Astrocyte of the hippocampus (primary cell): ENCODE measurements around the gene SCN3B.
"Not testable (repeated sequence)": the region's sequence is repeated elsewhere in the genome, so short reads cannot be mapped to it uniquely, and the experiment has no call there.

Experiments
- DNase-seq: peaks from one replicate; pipeline ENCODE4 v3.0.0; 2011; ENCODE audit warnings: low read depth, low spot score

The SCN3B gene

DNA sequence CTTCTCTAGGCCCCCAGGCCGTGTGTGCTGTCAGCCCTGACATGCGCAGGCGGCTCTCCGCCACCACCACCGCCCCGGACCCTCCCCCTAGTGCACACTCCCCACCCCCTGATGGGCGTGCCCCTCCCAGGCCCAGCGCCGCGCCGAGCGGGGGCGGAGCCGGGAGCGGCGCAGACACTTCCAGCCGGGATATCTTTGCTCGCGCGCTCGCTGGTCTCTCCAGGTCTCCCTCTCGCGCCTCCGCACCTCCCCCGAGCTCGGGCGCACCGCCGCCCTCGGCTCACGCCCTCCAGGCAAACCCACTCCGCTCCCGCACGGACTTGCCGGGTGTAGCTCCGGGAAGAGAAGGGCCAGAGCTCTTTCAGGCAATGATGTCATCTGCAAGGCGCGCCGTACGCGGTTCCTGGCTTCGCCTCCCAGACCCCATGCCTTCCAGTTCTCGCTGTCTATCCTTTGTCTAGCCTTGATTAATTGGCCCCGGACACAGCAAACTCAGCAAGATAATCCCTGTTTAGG is at the start of gene SCN3B:
Gene SCN3B (minus strand): TSS at position 59 of the 516 bp plus-strand sequence. CDS start 823 bp downstream, outside the sequence.
- DNase-seq, result peak; percentile 89

DNA sequence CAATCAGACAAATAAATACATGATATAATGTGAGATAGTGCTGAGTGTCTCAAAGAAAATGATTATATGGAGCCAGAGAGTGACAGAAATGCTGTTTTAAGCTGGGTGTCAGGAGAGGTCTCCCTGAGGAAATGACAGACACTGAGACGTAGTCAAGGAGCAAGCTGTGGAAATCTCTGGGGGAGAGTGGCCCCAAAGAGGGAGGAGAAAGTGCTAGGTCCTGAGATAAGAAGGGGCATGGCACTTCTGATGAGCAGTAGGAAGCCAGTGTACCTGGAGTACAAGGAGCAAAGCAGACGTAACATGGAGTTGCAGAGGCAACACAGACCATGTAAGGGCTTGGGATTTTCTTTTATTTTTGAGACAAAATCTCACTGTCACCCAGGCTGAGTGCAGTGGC is 48.3 kb upstream of the SCN3B start:
- DNase-seq, result no peak

GRCh38 chr11:123702139-123702538 is 47.7 kb upstream of the SCN3B start:
- DNase-seq, result no peak

GRCh38 chr11:123700772-123701171 is 46.3 kb upstream of the SCN3B start:
- DNase-seq, result no peak

DNA sequence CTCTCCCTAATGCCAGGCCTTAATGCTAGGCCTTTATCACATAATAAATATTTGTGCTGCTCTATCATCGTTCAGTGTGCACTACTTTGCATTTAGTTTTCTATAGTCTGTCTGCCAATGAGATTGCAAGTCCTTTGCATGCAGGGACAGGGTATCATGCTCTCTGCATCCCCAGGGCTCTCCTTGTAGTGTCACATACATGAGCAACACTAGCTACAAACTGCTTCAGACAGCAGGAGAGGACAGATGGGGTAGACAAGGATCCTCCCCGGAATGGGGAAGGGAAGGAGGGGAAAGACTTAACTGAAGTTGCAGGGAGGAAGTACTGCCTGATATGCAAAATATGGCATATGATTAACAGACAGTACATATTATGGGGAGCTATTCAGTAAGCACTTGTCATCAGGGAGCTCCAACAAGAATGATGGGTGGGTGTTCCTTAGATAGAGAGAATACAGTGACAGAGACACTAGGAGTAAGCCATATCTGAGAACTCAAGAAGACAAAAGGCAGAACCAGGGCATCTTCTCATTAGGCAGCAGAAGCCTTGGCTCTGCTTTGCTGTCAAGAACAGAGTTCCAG is 44.2 kb upstream of the SCN3B start:
- DNase-seq, result no peak

- no peak for DNase-seq
Observed at GRCh38 chr11:123696183-123696582, 41.8 kb upstream of the SCN3B start.

- DNase-seq, result no peak
Observed at GRCh38 chr11:123695231-123695630, 40.8 kb upstream of the SCN3B start.

GRCh38 chr11:123694551-123694950 is 40.1 kb upstream of the SCN3B start:
- DNase-seq, result no peak

DNA sequence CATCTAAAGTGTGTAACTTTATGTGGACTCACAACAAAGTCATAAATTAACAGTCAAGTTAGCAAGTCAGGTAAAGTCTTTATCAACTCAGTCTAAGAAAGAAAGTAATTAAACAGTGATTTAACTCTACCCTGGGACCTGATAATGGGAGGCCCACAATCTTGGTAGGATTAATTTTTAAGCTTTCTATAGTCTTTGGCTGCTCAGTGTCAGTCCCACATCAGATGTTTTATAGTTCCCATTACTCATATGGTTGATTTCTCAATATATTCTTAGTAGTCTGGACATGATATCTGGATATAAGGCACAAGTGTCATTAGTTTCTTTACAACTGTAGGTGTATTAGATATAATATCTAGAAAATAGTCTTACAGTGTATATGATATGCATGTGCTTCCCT is 38.5 kb upstream of the SCN3B start:
- DNase-seq, result no peak

GRCh38 chr11:123690485-123690884 is 36.1 kb upstream of the SCN3B start:
- peak; percentile 34 for DNase-seq

GRCh38 chr11:123684601-123685000 is 30.2 kb upstream of the SCN3B start:
- no peak for DNase-seq

DNA sequence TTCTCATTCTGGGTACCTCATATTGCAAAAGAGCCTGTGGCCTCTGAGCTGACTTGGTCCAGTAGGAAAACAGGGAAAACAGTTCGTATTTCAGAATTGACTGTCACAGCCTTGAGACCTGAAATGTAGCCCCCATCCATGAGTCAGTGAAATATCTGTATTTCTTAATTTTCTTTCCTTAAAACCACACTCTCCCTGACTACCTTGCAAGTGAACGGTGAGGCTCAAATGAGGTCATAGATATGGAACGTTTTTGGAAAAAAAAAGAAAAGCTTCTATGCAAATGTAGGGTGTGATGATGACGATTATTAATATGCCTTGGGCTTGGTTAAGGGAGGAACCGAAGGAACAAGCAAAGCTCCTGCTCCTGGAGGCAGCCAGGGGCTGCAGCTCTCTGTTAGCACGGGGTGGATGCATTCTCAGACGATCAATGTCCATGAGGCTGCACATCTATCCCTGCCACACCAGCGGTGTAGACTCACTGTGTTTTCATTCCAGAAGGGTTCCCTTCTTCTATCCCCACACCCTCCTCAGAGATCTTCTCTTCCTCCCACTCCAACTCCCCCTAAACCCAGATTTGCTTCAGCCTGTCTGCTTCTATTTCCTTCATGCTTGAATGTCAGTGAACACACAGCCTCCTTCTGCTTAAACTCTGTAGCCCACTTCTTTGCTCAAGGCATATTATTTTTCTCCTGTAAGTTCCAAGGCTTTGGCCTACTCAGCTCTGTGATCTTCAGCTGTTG is 29.2 kb upstream of the SCN3B start:
- no peak for DNase-seq

- DNase-seq, result no peak
Observed at GRCh38 chr11:123682696-123683410, 28.4 kb upstream of the SCN3B start.

- no peak for DNase-seq
Observed at GRCh38 chr11:123681030-123681429, 26.6 kb upstream of the SCN3B start.

GRCh38 chr11:123678246-123678645 is 23.8 kb upstream of the SCN3B start:
- no peak for DNase-seq

DNA sequence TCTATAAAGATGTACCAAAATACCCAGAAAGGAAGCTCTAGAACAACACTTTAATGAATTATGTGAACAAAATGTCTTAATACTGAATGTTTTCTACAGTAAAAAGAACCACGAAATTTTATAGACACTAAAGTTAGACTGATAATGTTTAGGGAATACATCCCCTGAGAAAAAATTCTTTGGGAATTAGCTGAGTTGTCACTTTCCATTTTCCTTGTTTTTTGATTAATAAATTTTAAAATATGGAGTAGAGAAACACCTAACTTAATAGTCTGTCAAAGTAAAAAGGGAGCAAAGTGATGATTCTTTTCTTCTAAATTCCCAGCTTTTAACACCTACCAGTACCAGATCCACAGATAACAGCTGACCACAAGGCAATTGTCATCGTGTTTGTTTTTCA is 23.1 kb upstream of the SCN3B start:
- no peak for DNase-seq

- no peak for DNase-seq
Observed at GRCh38 chr11:123674297-123674696, 19.9 kb upstream of the SCN3B start.

DNA sequence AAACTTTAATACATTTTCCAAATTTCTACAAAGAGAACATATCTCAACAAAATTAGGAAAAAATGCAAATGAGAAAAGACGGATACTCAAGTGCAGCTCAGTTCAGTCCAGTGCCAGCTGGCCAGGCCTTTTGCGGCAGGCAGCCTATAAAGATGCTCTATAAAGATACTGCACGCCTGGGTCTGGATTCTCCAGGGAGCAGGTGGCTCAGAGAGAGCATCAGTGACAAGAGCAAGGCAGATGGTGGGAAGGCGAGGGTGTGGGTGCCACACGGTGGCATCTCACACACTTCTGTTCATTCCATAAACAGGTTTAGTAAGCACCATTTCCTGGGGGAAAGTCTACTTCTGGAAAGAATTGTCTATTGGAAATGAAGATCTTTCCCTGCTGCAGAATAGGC is 18.1 kb upstream of the SCN3B start:
- DNase-seq, result no peak

- DNase-seq, result no peak
Observed at GRCh38 chr11:123671534-123671933, 17.1 kb upstream of the SCN3B start.

DNA sequence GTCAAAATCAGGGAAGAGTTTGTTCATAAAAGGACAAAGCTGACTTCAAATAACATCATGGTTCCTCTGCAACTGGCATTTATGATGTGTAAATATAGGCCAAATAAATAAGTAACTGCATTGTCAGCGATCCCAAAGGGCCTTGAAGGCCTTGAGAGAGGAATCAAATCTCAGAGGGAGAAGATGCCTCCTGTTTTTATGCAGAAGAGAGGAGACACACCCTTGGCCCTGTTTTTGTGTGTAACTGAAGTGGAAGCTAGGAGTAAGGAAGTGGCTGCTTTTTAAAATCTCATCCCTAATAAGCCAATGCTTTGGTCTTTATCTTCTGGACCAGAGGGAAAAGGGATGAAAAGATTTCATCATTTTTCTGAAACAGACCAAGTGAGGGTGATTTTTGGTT is 15.7 kb upstream of the SCN3B start:
- no peak for DNase-seq

- DNase-seq, result no peak
Observed at GRCh38 chr11:123665306-123665705, 10.9 kb upstream of the SCN3B start.

DNA sequence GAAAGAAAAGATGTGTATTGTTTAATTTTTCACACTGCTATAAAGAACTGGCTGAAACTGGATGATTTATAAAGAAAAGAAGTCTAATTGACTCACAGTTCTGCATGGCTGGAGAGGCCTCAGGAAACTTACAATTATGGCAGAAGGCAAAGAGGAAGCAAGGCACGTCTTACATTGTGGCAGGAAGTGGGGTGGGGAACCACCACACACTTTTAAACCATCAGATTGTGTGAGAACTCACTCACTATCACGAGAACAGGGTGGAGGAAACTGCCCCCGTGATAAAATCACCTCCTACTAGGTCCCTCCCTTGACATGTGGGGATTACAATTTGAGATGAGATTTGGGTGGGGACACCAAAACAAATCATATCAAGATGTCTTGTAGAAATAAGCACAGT is 5.5 kb upstream of the SCN3B start:
- DNase-seq, result not testable (repeated sequence)

GRCh38 chr11:123659311-123659710 is 4.9 kb upstream of the SCN3B start:
- DNase-seq, result no peak
